Lower leg skin (tissue), 4 donors: ENCODE results near the gene MAGI2. TPM values are rescaled to one million over a fixed set of nuclear protein-coding genes. Genes with fewer than 3 reads are reported as not detected.

ENCODE experiments used
- DNase-seq, 2 donors: peaks; one replicate each; pipeline ENCODE4 v3.0.0-alpha.2; 2019; ENCODE audit warnings: low spot score in 2 of 2
- H3K4me3 ChIP-seq: fragments of 200-600 bp; sonication (generic); 2 replicates; pipeline ENCODE4 v1.5.1; 2017; ENCODE audit warnings: mild to moderate bottlenecking, low read depth; ENCODE audit not compliant: poor library complexity, severe bottlenecking
- POLR2A ChIP-seq, 2 donors: fragments of 450-650 bp; IDR thresholded peaks; one replicate each; pipeline ENCODE4 v1.6.1; 2016 to 2017; ENCODE audit warnings: antibody characterized with exemption in 2 of 2, mild to moderate bottlenecking in 1 of 2, moderate library complexity in 1 of 2
- WGBS, 2 donors: methylation state at CpG; one replicate each; pipeline ENCODE4 v1.1.5; 2018; 5-methylcytosine and 5-hydroxymethylcytosine counted together
- intact Hi-C: fragments of 100-400 bp; cut with DNase I; formaldehyde crosslinking; loops from one replicate; pipeline ENCODE4 v1.15.0; 2023; ENCODE audit warnings: low total_unique reads
- total RNA-seq, 4 donors: library from RNA; depleted of rRNA; stranded (reverse); fragments of >200 nt; gene quantifications; one replicate each; pipeline ENCODE4 v1.1.0, GENCODE V29; 2016
- TF ChIP-seq, protein P1 (sequence below), 3 donors: fragments of 450-650 bp; IDR thresholded peaks; one replicate each; pipeline ENCODE4 v1.5.1; 2016; ENCODE audit warnings: antibody characterized with exemption in 3 of 3, mild to moderate bottlenecking in 3 of 3, moderate library complexity in 2 of 3

MAGI2 gene
- total RNA-seq, 4 donors from 2014 or later = 1.6 to 3.0 (median 2.1) TPM

DNA sequence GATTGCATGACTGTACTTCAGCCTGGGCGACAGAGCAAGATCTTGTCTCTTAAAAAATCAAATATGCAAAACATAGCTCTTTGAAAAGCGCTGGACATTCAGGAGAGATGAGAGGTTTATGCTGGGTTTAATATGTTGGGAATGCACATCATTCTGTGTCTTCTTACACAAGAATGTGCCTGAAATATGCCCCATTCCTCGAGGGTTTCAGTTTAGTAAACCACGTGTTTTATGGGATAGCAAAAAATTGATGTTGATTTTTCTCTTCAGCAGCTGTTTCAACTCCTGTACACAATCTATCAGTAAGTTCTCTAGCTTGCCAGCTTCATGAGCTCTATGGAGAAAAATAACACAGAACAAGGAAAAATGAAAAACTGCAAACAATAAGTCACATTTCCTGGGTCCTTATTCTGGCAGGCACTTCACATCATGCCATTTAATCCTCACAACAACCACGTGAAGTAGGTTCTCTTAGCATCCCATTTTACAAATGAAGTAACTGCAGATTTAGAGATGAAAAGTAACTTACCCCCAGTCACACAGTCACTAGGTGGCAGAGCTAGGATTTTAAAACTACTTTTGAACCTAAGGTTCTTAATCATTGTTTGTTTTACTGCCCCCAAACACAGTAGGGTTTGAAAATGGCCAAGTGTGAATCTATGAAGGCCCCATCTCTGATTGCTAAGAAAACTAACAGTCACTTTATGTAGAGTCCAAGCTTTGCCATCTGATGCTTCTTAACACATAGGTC, 1231.3 kb downstream of the MAGI2 start:
- H3K4me3 ChIP-seq = no peak overlapping the region
- intact Hi-C loops = no loop called here
- TF ChIP-seq POLR2A (IDR thresholded peaks at IDR 0.05) = no peak
- TF ChIP-seq, protein P1, sequence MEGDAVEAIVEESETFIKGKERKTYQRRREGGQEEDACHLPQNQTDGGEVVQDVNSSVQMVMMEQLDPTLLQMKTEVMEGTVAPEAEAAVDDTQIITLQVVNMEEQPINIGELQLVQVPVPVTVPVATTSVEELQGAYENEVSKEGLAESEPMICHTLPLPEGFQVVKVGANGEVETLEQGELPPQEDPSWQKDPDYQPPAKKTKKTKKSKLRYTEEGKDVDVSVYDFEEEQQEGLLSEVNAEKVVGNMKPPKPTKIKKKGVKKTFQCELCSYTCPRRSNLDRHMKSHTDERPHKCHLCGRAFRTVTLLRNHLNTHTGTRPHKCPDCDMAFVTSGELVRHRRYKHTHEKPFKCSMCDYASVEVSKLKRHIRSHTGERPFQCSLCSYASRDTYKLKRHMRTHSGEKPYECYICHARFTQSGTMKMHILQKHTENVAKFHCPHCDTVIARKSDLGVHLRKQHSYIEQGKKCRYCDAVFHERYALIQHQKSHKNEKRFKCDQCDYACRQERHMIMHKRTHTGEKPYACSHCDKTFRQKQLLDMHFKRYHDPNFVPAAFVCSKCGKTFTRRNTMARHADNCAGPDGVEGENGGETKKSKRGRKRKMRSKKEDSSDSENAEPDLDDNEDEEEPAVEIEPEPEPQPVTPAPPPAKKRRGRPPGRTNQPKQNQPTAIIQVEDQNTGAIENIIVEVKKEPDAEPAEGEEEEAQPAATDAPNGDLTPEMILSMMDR (IDR thresholded peaks at IDR 0.05) = no peak
- WGBS, 2 donors = 48 to 56% methylated on average over 5 of the region's 5 CpGs
- DNase-seq = no peak

DNA sequence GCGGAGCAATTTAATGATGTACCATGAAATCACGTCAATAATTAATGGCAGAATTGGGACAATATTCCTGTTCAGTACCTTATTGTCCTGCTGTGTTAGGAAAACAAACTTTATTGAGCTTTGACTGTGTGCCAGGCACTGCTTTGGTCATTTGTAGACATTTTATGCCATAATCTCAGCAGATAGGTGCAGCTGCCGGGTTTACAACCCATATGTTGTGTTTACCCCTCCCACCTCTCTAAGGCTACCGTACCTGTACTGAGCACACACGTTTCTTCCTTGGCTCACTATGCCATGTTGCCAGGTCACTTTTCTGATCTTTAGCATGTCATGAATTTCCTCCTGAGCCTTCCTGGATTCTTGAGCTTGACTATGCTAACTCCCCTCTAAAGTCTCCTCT, 1232.7 kb downstream of the MAGI2 start:
- DNase-seq = no peak
- no peak overlapping the region for H3K4me3 ChIP-seq
- intact Hi-C loops = no loop called here
- no peak for TF ChIP-seq POLR2A (IDR thresholded peaks at IDR 0.05)
- TF ChIP-seq, protein P1 (IDR thresholded peaks at IDR 0.05) = no peak
- 87 to 90% methylated on average over 5 of the region's 5 CpGs for WGBS, 2 donors

DNA sequence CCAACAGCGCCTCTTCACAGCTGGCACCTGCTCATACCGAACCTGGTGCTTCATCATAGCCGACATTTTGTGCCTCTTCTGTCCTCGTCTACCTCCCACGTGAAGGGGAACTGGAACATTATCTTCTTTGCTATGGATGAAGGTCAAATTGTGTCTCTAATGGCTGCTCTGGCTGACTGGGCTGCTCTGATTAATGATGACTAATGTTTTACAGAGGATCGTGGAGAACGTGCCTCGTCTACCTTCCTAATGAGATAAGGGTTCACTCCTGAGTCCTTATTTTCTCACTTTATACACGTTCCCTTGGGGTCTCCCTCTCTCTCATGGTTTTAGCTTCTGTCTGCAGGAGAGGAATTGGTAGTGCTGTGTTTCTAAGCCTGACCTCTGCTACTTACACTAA, 1234.6 kb downstream of the MAGI2 start:
- 89% methylated on average over 9 of the region's 9 CpGs for WGBS, 2 donors

DNA sequence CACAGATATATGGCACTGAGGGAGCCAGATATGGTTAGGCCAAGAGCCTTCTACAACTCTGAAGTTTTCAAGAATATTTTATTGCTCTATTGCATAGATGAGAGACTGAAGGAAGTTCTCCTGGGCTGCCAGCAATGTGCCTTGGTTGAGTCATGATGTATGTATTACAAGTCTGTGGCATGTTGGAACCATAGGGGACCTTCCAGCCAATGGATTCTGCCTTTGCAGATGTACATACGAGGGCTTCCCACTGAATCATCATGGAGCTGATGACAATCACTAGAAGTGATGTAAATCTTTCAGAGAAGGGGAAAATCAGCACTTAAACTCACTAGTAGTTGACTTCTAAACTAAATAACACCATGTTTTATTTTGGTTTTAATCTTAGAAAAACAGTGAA, 1235.4 kb downstream of the MAGI2 start:
- TF ChIP-seq, protein P1 (IDR thresholded peaks at IDR 0.05) = no peak
- no peak for TF ChIP-seq POLR2A (IDR thresholded peaks at IDR 0.05)
- DNase-seq = no peak
- intact Hi-C loops = no loop called here
- WGBS, 2 donors = 48 to 68% methylated on average over 1 of the region's 1 CpG
- no peak overlapping the region for H3K4me3 ChIP-seq

More for the DNA sequence above, 1234.6 kb downstream of the MAGI2 start:
- TF ChIP-seq, protein P1 (IDR thresholded peaks at IDR 0.05) = no peak
- TF ChIP-seq POLR2A (IDR thresholded peaks at IDR 0.05) = no peak
- no peak overlapping the region for H3K4me3 ChIP-seq
- intact Hi-C loops = no loop called here
- DNase-seq = no peak

DNA sequence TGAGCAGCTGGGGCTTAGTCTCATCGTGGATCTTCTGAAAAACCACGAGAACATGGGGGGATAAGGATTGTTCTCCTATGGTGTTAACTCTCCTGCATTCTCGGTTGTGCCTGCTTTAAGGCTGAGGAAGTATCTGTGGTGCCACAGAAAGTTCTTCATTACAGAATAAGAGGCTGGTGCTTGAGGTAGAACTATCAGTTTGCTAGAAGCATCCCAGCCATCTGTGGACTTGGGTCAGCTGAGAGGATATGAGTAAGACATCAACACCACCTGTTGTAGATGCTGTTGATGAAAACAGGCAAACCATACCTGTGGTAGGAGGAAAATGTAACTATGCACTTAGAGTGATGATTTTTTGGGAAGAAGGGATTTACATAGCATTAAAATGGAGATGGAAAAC, 1238.3 kb downstream of the MAGI2 start:
- TF ChIP-seq, protein P1 (IDR thresholded peaks at IDR 0.05) = no peak
- no peak for TF ChIP-seq POLR2A (IDR thresholded peaks at IDR 0.05)
- H3K4me3 ChIP-seq = no peak overlapping the region
- 86 to 87% methylated on average over 3 of the region's 3 CpGs for WGBS, 2 donors
- intact Hi-C loops = no loop called here
- no peak for DNase-seq

DNA sequence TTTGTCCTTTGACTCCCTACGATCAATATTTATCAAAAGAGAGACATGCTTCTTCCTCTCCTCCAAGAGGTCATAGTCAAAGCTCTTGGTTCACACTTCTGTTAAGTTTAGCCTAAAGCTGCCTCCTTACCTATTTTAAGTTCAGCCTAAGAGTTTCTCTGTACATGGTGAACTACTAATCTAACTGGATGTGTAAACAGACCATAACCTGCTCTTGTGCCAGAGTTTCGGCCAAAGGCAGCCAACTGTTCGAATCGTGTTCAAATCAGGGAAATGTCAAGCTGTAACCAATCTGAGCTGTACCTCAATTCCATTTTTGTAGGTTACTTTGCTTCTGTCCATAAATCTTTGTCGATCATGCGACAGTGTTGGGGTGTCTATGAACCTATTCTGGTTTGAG, 1240.1 kb downstream of the MAGI2 start:
- WGBS, 2 donors = 92 to 93% methylated on average over 6 of the region's 6 CpGs
- intact Hi-C loops = no loop called here
- no peak for DNase-seq
- TF ChIP-seq, protein P1 (IDR thresholded peaks at IDR 0.05) = no peak
- no peak for TF ChIP-seq POLR2A (IDR thresholded peaks at IDR 0.05)
- H3K4me3 ChIP-seq = no peak overlapping the region
